Inferior parietal cortex (tissue), 1 donor: ENCODE results near the gene CDCA8.

Source experiments
- DNase-seq: peaks from one replicate; pipeline ENCODE4 v3.0.0-alpha.2; 2016; ENCODE audit errors: extremely low spot score

Gene CDCA8

GRCh38 chr1:37717631-37718030, 25.3 kb downstream of the CDCA8 start:
- DNase-seq = no peak

GRCh38 chr1:37718181-37718900, 26.0 kb downstream of the CDCA8 start:
- no peak for DNase-seq

- DNase-seq = no peak
These were observed 26.7 kb downstream of the CDCA8 start for GRCh38 chr1:37718901-37719571.

- DNase-seq = no peak
These were observed 27.4 kb downstream of the CDCA8 start for GRCh38 chr1:37719572-37720195.

GRCh38 chr1:37720231-37721130, 28.2 kb downstream of the CDCA8 start:
- DNase-seq = no peak

- DNase-seq = no peak
These were observed 29.2 kb downstream of the CDCA8 start for GRCh38 chr1:37721565-37721964.

GRCh38 chr1:37722181-37723071, 30.1 kb downstream of the CDCA8 start:
- peak; percentile 72 for DNase-seq

- DNase-seq = no peak
These were observed 30.7 kb downstream of the CDCA8 start for GRCh38 chr1:37723072-37723389.

GRCh38 chr1:37723390-37724078, 31.2 kb downstream of the CDCA8 start:
- DNase-seq = no peak

GRCh38 chr1:37724575-37724974, 32.3 kb downstream of the CDCA8 start:
- DNase-seq = no peak

GRCh38 chr1:37725851-37726613, 33.7 kb downstream of the CDCA8 start:
- DNase-seq = peak; percentile 42

- no peak for DNase-seq
These were observed 34.7 kb downstream of the CDCA8 start for GRCh38 chr1:37726751-37727585.

GRCh38 chr1:37728416-37728815, 36.1 kb downstream of the CDCA8 start:
- DNase-seq = no peak

- no peak for DNase-seq
These were observed 38.1 kb downstream of the CDCA8 start for GRCh38 chr1:37730376-37730775.

GRCh38 chr1:37731312-37732019, 39.1 kb downstream of the CDCA8 start:
- DNase-seq = no peak

GRCh38 chr1:37732111-37732780, 39.9 kb downstream of the CDCA8 start:
- no peak for DNase-seq
